Astrocyte of the cerebellum (primary cell): ENCODE measurements around the gene TSHZ3.

ENCODE experiments used
- DNase-seq: peaks from one replicate; pipeline ENCODE4 v3.0.0-alpha.2; 2011; ENCODE audit warnings: low read depth
- H3K4me3 ChIP-seq: 2 replicates; pipeline ENCODE4 v1.5.1; 2011; ENCODE audit warnings: mild to moderate bottlenecking, low read depth, low read length, moderate library complexity
- CTCF ChIP-seq: IDR thresholded peaks from 2 replicates; pipeline ENCODE4 v1.5.1; 2012; ENCODE audit warnings: low read length, low read depth, moderate library complexity, mild to moderate bottlenecking; ENCODE audit errors: missing control alignments
- in situ Hi-C: cut with HindIII; loops from 2 replicates; pipeline ENCODE4 v1.10.0; 2017; ENCODE audit warnings: low sequenced_read_pairs

Gene TSHZ3

GRCh38 chr19:31339411-31339810 lies 9.8 kb downstream of the TSHZ3 start:
- TF ChIP-seq CTCF = no peak
- H3K4me3 ChIP-seq = no peak overlapping the region
- in situ Hi-C loops = no loop called here
- no peak for DNase-seq

GRCh38 chr19:31338069-31338776 lies 11.0 kb downstream of the TSHZ3 start:
- H3K4me3 ChIP-seq = no peak overlapping the region
- in situ Hi-C loops = no loop called here
- DNase-seq = no peak
- TF ChIP-seq CTCF = peak; percentile 79

- DNase-seq = no peak
- no peak overlapping the region for H3K4me3 ChIP-seq
- in situ Hi-C loops = no loop called here
- TF ChIP-seq CTCF = no peak
Observed at GRCh38 chr19:31337008-31337914, 12.0 kb downstream of the TSHZ3 start.

GRCh38 chr19:31335716-31336115 lies 13.5 kb downstream of the TSHZ3 start:
- DNase-seq = no peak
- no peak for TF ChIP-seq CTCF
- in situ Hi-C loops = no loop called here
- H3K4me3 ChIP-seq = no peak overlapping the region

- H3K4me3 ChIP-seq = no peak overlapping the region
- in situ Hi-C loops = no loop called here
- no peak for DNase-seq
- TF ChIP-seq CTCF = no peak
Observed at GRCh38 chr19:31334849-31335624, 14.2 kb downstream of the TSHZ3 start.
